Hippocampal formation (tissue), 2 donors: ENCODE results near the gene L3MBTL1.
"Not testable (repeated sequence)": the region's sequence is repeated elsewhere in the genome, so short reads cannot be mapped to it uniquely, and the experiment has no call there.

Experiments
- DNase-seq, 2 donors: peaks; one replicate each; lab custom pipeline; 2025; lab: John Stamatoyannopoulos, UW

Gene L3MBTL1

GRCh38 chr20:43507150-43508080, at the start of gene L3MBTL1:
TSS of gene L3MBTL1 (plus strand) at chr20:43507697. CDS start at chr20:43513504, 5,807 bp downstream.
- DNase-seq: no peak

DNA sequence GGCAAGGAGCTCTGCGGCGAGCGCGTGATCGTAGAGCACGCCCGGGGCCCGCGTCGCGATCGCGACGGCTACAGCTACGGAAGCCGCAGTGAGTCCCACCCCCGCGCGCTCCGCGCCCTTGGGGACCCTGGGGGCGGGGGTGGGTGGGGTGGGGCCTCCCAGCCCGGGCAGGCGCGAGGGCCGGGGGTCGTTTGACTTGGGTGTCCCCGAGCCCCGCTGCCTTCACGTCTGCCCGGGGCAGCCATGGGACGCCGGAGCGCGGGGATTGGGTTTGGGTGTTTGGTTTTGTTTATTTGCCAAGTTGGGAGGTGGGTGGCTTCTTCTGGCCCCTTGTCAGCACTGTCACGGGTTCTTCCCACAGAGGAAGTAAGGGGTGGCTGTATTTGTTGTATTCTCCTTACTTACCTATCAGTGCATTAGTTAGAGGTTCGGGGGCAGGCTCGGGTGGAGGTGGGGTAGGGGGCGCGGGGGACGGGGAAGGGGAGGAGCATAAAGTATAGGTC, 49.0 kb upstream of the L3MBTL1 start:
- no peak for DNase-seq

DNA sequence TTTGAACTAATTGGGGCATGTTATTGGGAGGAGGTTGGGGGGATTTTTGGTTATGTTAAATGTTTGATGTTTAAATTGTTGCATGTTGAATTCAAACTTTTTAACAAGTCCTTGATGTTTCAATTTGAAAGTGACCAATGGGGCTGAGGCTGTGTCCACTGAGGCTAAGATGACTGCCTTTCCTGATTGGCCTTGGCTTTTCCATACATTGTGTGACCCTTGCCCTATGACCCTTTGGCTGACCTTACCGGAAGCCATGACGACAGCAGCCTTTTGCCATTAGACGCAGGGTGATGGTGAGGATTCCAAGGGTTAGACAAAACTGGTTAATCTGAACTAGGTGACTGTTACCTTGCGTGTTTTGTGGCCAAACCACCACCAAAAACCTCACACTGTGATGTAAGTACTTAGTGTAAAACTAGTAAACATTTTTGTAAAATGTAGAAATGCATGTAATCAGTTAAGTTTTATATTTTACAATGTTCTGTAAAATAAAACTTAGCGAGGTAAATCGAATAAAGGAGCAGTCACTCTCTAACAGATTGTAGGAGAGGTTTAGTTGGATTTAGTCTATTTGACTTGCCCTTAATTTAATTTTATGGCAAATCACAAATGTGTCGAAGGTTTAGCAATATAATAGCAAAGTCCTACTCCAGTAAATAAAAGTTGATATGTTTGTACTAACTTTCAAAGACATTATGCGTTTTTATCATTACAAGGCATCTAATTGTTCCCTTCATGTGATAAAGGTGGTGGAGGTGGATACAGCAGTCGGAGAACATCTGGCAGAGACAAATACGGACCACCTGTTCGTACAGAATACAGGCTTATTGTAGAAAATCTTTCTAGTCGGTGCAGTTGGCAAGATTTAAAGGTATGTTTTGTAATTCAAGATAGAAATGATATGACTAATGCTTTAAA, 48.2 kb upstream of the L3MBTL1 start:
- DNase-seq: no peak

GRCh38 chr20:43460172-43460829, 47.2 kb upstream of the L3MBTL1 start:
- DNase-seq: no peak

DNA sequence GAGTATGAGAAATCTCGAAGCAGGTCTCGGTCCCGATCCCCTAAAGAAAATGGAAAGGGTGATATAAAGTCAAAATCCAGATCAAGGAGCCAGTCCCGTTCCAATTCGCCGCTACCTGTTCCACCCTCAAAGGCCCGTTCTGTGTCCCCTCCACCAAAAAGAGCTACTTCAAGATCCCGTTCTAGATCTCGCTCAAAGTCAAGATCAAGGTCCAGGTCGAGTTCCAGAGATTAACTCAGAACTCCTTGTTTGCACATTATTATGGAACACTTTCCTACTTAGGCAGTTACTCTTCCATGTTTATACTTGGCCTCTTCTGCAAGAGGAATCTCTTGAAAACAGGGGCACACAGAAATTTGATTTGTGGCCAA, 46.7 kb upstream of the L3MBTL1 start:
- DNase-seq: no peak

GRCh38 chr20:43461894-43462659, 45.4 kb upstream of the L3MBTL1 start:
- no peak for DNase-seq

- no peak for DNase-seq
Observed at GRCh38 chr20:43462660-43463526, 44.6 kb upstream of the L3MBTL1 start.

- DNase-seq: no peak
Observed at GRCh38 chr20:43463527-43464218, 43.8 kb upstream of the L3MBTL1 start.

- no peak for DNase-seq
Observed at GRCh38 chr20:43464219-43464790, 43.2 kb upstream of the L3MBTL1 start.

GRCh38 chr20:43465625-43465943, 41.9 kb upstream of the L3MBTL1 start:
- DNase-seq: no peak

- no peak for DNase-seq
Observed at GRCh38 chr20:43467589-43467988, 39.9 kb upstream of the L3MBTL1 start.

- DNase-seq: no peak
Observed at GRCh38 chr20:43472671-43473380, 34.7 kb upstream of the L3MBTL1 start.

DNA sequence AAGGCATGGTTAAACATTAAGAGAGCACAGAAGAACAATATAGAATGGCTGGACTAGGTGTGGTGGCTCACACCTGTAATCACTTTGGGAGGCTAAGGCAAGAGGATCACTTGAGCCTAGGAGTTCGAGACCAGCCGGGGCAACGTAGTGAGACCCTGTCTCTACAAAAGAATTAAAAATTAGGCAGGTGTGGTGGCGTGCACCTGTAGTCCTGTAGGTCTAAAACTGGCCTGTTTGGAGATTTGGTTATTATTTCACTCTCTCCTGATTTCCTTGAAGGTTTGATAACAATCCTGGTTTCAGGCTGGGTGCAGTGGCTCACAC, 34.2 kb upstream of the L3MBTL1 start:
- DNase-seq: no peak

DNA sequence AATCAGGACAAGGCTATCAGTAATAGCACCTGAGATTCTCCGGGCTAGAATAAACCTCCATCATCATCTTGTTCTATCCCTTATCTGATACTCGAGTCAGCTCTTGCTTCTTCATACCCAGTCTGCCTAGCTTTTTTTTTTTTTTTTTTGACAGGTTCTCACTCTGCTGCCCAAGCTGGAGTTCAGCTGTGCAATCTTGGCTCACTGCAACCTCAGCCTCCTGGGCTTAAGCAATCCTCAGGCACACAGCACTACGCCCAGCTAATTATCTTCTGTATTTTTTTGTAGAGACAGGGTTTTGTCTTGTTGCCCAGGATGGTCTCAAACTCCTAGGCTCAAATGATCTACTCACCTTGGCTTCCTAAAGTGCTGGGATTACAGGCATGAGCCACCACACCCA, 30.3 kb upstream of the L3MBTL1 start:
- no peak for DNase-seq

DNA sequence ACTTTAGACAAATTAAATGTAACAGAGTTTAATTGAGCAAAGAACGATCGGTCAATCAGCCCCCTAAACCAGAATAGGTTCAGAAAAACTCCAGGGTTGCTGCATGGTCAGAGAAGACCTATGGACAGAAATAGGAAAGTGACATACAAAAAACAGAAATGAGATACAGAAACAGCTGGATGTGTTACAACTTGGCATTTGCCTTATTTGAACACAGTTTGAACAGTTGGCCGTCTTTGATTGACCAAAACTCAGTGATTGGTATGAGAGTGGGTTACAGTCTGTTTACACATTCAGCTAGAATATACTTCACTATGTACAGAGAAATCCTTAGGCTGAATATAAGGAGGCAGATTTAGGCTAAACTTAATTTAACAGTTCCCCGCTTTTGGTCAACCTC, 29.9 kb upstream of the L3MBTL1 start:
- no peak for DNase-seq

DNA sequence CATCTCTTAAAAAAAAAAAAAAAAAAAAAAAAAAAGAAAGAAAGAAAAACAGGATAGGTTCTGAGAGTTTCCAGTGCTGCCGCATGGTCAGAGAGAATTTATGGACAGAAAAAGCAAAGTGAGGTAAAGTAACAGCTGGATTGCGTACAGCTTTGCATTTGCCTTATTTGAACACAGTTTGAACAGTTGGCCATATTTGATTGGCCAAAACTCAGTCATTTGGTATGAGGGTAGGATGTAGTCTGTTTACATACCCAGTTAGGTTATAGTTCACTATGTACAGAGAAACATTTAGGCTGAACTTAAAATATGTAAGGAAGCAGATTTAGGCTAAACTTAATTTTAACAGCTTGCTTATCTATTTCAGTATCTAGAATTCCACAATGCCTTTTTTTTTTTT, 17.5 kb upstream of the L3MBTL1 start:
- no peak for DNase-seq

DNA sequence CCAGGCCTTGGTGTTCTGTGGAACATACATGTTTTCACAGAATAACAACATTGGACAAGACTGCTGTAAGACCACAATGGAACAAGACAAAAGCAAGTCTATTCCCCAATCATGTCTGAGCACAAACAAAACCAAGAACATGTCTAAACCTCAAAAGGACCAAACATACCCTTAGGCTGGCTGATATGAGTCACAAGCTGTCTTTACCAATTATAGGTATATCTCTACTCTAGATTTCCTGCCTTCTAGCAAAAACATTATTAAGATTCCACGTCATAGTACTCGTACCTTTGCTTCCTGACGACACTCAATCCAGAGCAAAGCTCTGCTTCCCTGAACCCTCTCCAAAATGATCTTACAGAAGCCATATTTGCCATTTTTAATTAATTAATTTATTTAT, 15.4 kb upstream of the L3MBTL1 start:
- no peak for DNase-seq

DNA sequence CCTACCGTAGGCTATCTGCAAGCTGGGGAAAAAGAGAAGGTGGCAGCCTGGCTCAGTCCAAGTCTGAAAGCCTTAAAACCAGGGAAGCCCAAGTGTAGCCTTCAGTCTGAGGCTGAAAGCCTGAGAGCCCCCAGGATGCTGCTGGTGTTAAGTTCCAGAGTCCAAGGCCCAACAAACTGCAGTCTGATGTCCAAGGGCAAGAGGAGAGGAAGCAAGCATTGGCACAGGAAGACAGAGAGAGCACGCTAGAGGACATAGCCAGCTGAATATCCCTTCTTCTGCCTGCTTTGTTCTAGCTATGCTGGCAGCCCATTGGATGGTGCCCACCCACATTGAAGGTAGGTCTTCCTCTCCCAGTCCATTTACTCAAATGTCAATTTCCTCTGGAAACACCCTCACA, 12.1 kb upstream of the L3MBTL1 start:
- no peak for DNase-seq

DNA sequence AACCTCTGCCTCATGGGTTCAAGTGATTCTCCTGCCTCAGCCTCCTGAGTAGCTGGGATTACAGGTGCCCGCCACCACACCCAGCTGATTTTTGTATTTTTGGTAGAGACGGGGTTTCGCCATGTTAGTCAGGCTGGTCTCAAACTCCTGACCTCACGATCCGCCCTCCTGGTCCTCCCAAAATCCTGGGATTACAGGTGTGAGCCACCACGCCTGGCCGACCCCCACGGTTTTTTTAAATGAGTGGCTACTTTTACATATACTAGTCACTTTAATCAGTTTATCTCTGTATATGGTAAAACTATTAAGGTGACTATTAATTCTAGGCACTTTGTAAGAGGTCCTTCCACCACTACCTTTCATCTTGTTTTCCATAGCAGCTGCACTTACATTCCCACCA, 5.5 kb upstream of the L3MBTL1 start:
- DNase-seq: not testable (repeated sequence)
